Spleen (tissue), 7 donors: ENCODE results near the gene PERP.

Experiments
- CTCF ChIP-seq, 11 experiments: fragments of 200-600 bp in 7 of 11; fragments of 450-650 bp in 4 of 11; sonication (generic) in 4 of 11; IDR thresholded peaks in 8 of 11; conservative IDR thresholded peaks in 3 of 11; 1 replicate in 7 of 11; 2 replicates in 4 of 11; pipeline versions ENCODE4 v1.4.0 to v1.8.0; 2016 to 2021; ENCODE audit warnings: antibody characterized with exemption in 11 of 11, inconsistent platforms in 4 of 11, mild to moderate bottlenecking in 1 of 11
- POLR2A ChIP-seq, 3 donors: fragments of 450-650 bp; IDR thresholded peaks; one replicate each; pipeline ENCODE4 v1.5.1; 2017; ENCODE audit warnings: antibody characterized with exemption in 3 of 3, mild to moderate bottlenecking in 1 of 3
- donor health status: DM: no; HTN: no; CAD: no; lungs with moderate emphysema.
- donor health status: DM: no; HTN: no; CAD: no.
- donor health status: DM: no; HTN: no; CAD: no.

- TF ChIP-seq CTCF (IDR thresholded peaks at IDR 0.05 in 8 of 11, conservative IDR thresholded peaks at IDR 0.05 in 3 of 11) (no peak), POLR2A (IDR thresholded peaks at IDR 0.05) (no peak)
Observed at GRCh38 chr6:138101946-138102731, 5.1 kb downstream of the PERP start.
